ENCODE data around the gene NOSIP. TPM values are rescaled to one million over a fixed set of nuclear protein-coding genes. Genes with fewer than 3 reads are reported as not detected.

Gene NOSIP
- total and polyA plus RNA-seq, 10 of the 15 experiments (the other 5 are each of a cell fraction or from before 2014, with no cell fraction given): 7.2 to 85.5 (median 48.4) TPM

DNA sequence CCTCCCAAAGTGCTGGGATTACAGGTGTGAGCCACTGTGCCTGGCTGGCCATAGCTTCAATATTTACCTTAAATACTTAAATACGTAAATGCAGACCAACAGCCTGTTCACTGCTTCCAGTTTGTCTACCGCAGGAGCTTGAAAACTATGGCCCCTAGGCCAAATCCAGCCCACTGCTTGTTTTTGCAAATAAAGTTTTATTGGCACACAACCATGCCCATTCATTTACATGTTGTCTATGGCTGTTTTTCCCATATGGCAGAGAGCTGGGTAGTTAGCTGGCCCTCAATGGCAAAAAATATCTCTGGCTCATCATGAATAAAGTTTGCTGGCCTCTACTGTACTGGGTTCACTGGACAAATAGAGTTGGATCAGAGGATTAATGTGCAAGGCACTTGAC is 22.4 kb upstream of the NOSIP start:
- ChIA-PET POLR2A (interaction anchor here (0.5 kb wide), 1 partner anchor 152 kb away, joined by 6 read pairs; no protein-coding TSS in a partner anchor), RAD21 (ENCODE audit: unreplicated experiment) (no interaction called here), CTCF (no interaction called here), SMC1A (ENCODE audit: uncharacterized antibody, unreplicated experiment) (no interaction called here)
- no peak for TF ChIP-seq IRF4 (IDR thresholded peaks at IDR 0.05; ENCODE audit: low read depth, low read length)
- TF ChIP-seq, protein P1, sequence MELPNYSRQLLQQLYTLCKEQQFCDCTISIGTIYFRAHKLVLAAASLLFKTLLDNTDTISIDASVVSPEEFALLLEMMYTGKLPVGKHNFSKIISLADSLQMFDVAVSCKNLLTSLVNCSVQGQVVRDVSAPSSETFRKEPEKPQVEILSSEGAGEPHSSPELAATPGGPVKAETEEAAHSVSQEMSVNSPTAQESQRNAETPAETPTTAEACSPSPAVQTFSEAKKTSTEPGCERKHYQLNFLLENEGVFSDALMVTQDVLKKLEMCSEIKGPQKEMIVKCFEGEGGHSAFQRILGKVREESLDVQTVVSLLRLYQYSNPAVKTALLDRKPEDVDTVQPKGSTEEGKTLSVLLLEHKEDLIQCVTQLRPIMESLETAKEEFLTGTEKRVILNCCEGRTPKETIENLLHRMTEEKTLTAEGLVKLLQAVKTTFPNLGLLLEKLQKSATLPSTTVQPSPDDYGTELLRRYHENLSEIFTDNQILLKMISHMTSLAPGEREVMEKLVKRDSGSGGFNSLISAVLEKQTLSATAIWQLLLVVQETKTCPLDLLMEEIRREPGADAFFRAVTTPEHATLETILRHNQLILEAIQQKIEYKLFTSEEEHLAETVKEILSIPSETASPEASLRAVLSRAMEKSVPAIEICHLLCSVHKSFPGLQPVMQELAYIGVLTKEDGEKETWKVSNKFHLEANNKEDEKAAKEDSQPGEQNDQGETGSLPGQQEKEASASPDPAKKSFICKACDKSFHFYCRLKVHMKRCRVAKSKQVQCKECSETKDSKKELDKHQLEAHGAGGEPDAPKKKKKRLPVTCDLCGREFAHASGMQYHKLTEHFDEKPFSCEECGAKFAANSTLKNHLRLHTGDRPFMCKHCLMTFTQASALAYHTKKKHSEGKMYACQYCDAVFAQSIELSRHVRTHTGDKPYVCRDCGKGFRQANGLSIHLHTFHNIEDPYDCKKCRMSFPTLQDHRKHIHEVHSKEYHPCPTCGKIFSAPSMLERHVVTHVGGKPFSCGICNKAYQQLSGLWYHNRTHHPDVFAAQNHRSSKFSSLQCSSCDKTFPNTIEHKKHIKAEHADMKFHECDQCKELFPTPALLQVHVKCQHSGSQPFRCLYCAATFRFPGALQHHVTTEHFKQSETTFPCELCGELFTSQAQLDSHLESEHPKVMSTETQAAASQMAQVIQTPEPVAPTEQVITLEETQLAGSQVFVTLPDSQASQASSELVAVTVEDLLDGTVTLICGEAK (IDR thresholded peaks at IDR 0.05; ENCODE audit: borderline replicate concordance): peak; percentile 81
- Histone ChIP-seq H3K9ac (ENCODE audit: control insufficient read depth, insufficient read depth, low read length) (no peak overlapping the region), H3K27me3 (replicated peaks in 1 of 2; ENCODE audit: control insufficient read depth in 2 of 2, insufficient read depth in 2 of 2, low read length in 1 of 2) (no peaks in the 10 kb centered on the region), H3K4me3 (no peak overlapping the region), H3K4me2 (ENCODE audit: control insufficient read depth, insufficient read depth) (no peak overlapping the region), H4K20me1 (ENCODE audit: control insufficient read depth, insufficient read depth) (no peaks in the 10 kb centered on the region), H3K36me3 (ENCODE audit: control insufficient read depth in 2 of 2, insufficient read depth in 2 of 2, low read length in 1 of 2) (peaks cover 11 to 20% of the 10 kb centered on the region in 2 experiments), H3K79me2 (ENCODE audit: control insufficient read depth, insufficient read depth, low read length) (no peaks in the 10 kb centered on the region; the same call in 1 of the 2 replicates), H3K4me1 (ENCODE audit: control insufficient read depth, insufficient read depth, low read length) (no peaks in the 10 kb centered on the region), H3K27ac (ENCODE audit: control insufficient read depth, insufficient read depth) (no peak overlapping the region), H2AFZ (ENCODE audit: control insufficient read depth, low read depth, low read length) (no peak overlapping the region), H3K9me3 (replicated peaks; ENCODE audit: control insufficient read depth, insufficient read depth, low read length) (no peaks in the 10 kb centered on the region)
- no TSS peak for BruUV-seq (replicated peaks)
- FAIRE-seq: no peak
- in situ Hi-C loops (cut with MboI): no loop called here
- 100% methylated on average over 2 of the region's 2 CpGs for WGBS (ENCODE audit: insufficient coverage, insufficient replicate concordance, low lambda C conversion rate, missing lambda C conversion rate)
- intact Hi-C loops (cut with micrococcal nuclease; ENCODE audit: unreplicated experiment): no loop called here
- ATAC-seq: no peak
- no peak for DNase-seq (ENCODE audit: low read depth, low spot score)

DNA sequence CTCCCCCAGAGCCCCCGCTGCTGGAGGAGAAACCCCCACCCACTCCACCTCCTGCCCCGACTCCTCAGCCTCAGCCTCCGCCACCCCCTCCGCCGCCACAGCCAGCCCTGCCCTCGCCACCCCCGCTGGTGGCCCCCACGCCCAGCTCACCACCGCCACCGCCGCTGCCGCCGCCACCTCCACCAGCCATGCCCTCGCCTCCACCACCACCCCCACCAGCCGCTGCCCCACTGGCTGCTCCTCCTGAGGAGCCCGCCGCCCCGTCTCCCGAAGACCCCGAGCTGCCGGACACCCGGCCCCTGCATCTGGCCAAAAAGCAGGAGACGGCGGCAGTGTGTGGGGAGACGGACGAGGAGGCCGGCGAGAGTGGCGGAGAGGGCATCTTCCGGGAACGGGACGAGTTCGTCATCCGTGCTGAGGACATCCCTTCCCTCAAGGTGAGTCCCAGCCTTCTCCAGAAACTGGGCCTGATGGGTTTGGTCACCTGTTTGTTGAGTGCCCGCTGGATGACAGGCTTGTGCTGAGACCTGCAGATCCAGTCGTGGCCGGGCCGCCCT is 21.2 kb upstream of the NOSIP start:
- ATAC-seq: no peak
- intact Hi-C loops (cut with micrococcal nuclease; ENCODE audit: unreplicated experiment) (no loop called here), in situ Hi-C loops (cut with MboI) (no loop called here)
- Histone ChIP-seq H4K20me1 (ENCODE audit: control insufficient read depth, insufficient read depth) (no peaks in the 10 kb centered on the region), H3K9ac (ENCODE audit: control insufficient read depth, insufficient read depth, low read length) (no peak overlapping the region), H3K27me3 (replicated peaks in 1 of 2; ENCODE audit: control insufficient read depth in 2 of 2, insufficient read depth in 2 of 2, low read length in 1 of 2) (no peaks in the 10 kb centered on the region), H3K4me3 (no peak overlapping the region), H3K36me3 (ENCODE audit: control insufficient read depth in 2 of 2, insufficient read depth in 2 of 2, low read length in 1 of 2) (peaks cover 15 to 16% of the 10 kb centered on the region in 2 experiments), H3K4me2 (ENCODE audit: control insufficient read depth, insufficient read depth) (no peak overlapping the region), H3K4me1 (ENCODE audit: control insufficient read depth, insufficient read depth, low read length) (no peaks in the 10 kb centered on the region), H3K27ac (ENCODE audit: control insufficient read depth, insufficient read depth) (no peak overlapping the region), H2AFZ (ENCODE audit: control insufficient read depth, low read depth, low read length) (no peak overlapping the region), H3K79me2 (ENCODE audit: control insufficient read depth, insufficient read depth, low read length) (no peaks in the 10 kb centered on the region; the same call in 1 of the 2 replicates), H3K9me3 (replicated peaks; ENCODE audit: control insufficient read depth, insufficient read depth, low read length) (no peaks in the 10 kb centered on the region)
- RAD21 ChIA-PET (ENCODE audit: unreplicated experiment): no interaction called here
- DNase-seq (ENCODE audit: low read depth, low spot score): no peak
- SMC1A ChIA-PET (ENCODE audit: uncharacterized antibody, unreplicated experiment): no interaction called here
- TF ChIP-seq NFYA (IDR thresholded peaks at IDR 0.05; ENCODE audit: borderline replicate concordance, low read depth, low read length) (no peak), POLR2A (IDR thresholded peaks at IDR 0.05; ENCODE audit: low read depth, low read length) (0 out of 2 replicates have a peak, but pooled peaks have one; percentile 36)
- POLR2A ChIA-PET: no interaction called here
- no TSS peak for BruUV-seq (replicated peaks)
- CTCF ChIA-PET: no interaction called here
- over 99% methylated on average over 16 of the region's 38 CpGs for WGBS (ENCODE audit: insufficient coverage, insufficient replicate concordance, low lambda C conversion rate, missing lambda C conversion rate)
- FAIRE-seq: no peak

Data from GM12878 (cell line).